ENCODE measurements around the gene FOXF1. TPM values are rescaled to one million over a fixed set of nuclear protein-coding genes. Genes with fewer than 3 reads are reported as not detected.

The FOXF1 gene
- total and polyA plus RNA-seq, 9 of the 15 experiments (the other 6 are each of a cell fraction or from before 2014, with no cell fraction given) = 0.04 TPM; not detected in 8

- TF ChIP-seq BCOR (IDR thresholded peaks at IDR 0.05) (no peak), ZNF57 (CRISPR knock-in tag; IDR thresholded peaks at IDR 0.05) (no peak), HDGF (IDR thresholded peaks at IDR 0.05) (no peak), BCL6 (CRISPR knock-in tag; IDR thresholded peaks at IDR 0.05) (no peak), BDP1 (IDR thresholded peaks at IDR 0.05; ENCODE audit: insufficient read depth, insufficient read length) (no peak), CHCHD3 (CRISPR knock-in tag; IDR thresholded peaks at IDR 0.05) (no peak), PRPF4 (IDR thresholded peaks at IDR 0.05; ENCODE audit: insufficient read depth, low read depth, low read length, poor library complexity, severe bottlenecking) (no peak), NR2C2 (CRISPR knock-in tag; IDR thresholded peaks at IDR 0.05) (no peak), NR2C2 (tag; IDR thresholded peaks at IDR 0.05) (no peak), KAT8 (IDR thresholded peaks at IDR 0.05; ENCODE audit: low read depth) (no peak), THAP7 (CRISPR knock-in tag; IDR thresholded peaks at IDR 0.05) (no peak), ZFP30 (CRISPR knock-in tag; IDR thresholded peaks at IDR 0.05; ENCODE audit: borderline replicate concordance) (no peak)
- TF ChIP-seq, protein P1, sequence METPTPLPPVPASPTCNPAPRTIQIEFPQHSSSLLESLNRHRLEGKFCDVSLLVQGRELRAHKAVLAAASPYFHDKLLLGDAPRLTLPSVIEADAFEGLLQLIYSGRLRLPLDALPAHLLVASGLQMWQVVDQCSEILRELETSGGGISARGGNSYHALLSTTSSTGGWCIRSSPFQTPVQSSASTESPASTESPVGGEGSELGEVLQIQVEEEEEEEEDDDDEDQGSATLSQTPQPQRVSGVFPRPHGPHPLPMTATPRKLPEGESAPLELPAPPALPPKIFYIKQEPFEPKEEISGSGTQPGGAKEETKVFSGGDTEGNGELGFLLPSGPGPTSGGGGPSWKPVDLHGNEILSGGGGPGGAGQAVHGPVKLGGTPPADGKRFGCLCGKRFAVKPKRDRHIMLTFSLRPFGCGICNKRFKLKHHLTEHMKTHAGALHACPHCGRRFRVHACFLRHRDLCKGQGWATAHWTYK (CRISPR knock-in tag; IDR thresholded peaks at IDR 0.05) = no peak
- TF ChIP-seq, protein P2, sequence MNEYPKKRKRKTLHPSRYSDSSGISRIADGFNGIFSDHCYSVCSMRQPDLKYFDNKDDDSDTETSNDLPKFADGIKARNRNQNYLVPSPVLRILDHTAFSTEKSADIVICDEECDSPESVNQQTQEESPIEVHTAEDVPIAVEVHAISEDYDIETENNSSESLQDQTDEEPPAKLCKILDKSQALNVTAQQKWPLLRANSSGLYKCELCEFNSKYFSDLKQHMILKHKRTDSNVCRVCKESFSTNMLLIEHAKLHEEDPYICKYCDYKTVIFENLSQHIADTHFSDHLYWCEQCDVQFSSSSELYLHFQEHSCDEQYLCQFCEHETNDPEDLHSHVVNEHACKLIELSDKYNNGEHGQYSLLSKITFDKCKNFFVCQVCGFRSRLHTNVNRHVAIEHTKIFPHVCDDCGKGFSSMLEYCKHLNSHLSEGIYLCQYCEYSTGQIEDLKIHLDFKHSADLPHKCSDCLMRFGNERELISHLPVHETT (CRISPR knock-in tag; conservative IDR thresholded peaks at IDR 0.05 in 1 of 2, IDR thresholded peaks at IDR 0.05 in 1 of 2) = no peak
Measured at GRCh38 chr16:86523166-86523740, 12.9 kb downstream of the FOXF1 start (continued).

Data from K562 (cell line).